Esophagus mucosa (tissue), 1 donor: ENCODE measurements around the gene FBXW7. TPM values are rescaled to one million over a fixed set of nuclear protein-coding genes. Genes with fewer than 3 reads are reported as not detected.

Experiments used
- ATAC-seq: fragments of 200-7000 bp; cut with Tn5 transposase; one replicate; pipeline ENCODE4 v1.9.1; 2020
- total RNA-seq: library from RNA; stranded (reverse); gene quantifications from one replicate; pipeline ENCODE4 v1.2.4, GENCODE V29; 2023
- donor health status: DM: yes; HTN: yes; CAD: no.

The FBXW7 gene
- total RNA-seq, 1 donor from 2014 or later: 29.5 TPM

DNA sequence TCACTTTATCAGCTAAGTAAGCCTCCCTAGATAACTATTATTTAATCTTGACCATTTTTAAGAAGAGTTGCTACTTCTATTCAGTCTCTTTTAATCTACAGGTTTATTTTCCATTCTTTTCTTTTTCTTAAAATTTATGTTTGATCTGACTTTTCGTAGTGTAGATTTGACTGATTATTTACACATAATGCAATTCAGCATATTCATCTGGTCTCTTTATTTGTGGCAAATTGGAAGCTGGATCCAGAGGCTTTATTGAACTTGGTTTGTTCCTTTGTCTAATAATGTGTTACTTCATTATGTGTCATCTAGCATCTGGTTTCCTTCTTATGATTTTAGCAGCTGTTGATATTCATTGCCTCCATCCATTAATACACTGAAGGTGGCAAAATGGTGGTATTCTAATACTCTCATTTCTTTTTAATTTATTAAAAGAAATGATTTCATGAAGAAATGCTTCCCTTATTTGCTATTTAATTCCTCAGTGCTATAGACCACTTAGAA, 113.0 kb downstream of the FBXW7 start:
- no peak for ATAC-seq

DNA sequence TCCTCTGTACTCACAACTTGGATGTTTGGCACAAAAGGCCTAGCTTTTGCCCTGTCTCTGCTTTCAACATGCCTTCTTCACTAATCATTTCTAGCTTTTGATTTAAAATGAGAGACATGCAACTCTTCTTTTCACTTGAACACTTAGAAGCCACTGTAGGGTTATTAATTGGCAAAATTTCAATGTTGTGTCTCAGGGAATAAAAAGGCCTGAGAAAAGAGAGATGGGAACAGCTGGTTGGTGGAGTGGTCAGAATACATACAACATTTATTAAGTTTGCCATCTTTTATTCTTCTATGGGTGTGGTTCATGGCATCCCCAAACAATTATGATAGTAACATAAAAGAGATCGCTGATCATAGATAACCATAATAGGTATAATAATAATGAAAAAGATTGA, 114.3 kb downstream of the FBXW7 start:
- ATAC-seq: no peak

DNA sequence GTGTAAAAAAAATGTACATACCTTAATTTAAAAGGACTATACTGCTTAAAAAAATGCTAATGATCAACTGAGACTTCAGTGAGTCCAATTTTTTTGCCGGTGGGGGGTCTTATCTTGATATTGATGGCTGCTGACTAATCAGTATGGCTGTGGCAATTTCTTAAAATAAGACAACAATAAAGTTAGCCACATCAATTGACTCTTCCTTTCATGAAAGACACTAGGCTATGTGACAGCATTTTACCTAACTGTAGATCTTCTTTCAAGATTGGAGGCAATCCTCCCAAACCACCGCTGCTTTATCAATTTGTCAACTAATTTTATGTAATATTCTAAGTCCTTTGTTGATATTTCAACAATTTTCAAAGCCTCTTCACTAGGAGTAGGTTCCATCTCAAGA, 116.1 kb downstream of the FBXW7 start:
- no peak for ATAC-seq

DNA sequence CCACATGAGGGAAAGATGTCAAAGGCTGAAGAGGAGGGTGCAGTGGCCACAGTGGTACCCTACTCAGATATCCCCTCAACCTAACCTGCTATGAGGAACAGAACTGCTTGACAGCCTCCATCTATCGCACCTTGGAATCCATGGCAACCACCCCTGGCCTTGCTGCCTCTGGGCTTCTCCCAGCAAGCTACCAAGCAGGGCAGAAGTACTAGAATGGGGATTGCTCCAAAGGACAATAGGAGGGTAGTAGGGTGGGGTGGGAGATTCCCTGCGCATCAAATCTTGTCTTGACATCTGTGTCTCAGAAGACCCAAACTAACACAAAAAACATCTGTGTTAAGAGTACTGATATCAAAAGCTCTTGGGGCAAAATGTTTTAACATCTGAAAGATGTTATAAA, 118.2 kb downstream of the FBXW7 start:
- no peak for ATAC-seq

DNA sequence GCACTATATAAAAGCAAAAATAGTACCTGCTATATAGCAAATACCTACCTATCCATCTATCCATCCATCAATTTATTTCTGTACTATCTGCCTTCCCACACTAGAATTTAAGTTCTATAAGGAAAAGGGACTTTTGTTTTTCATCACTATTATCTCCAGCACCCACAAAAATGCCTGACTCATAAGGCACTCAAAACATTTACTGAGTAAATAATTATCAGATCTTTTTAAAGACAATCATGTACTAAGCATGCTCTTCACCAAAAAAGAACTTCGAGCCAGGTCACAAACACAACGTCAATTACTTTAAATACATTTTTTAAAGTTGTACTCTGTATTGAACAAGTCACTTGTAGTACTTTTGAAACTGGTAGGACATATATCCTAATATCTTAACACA, 119.9 kb downstream of the FBXW7 start:
- no peak for ATAC-seq

DNA sequence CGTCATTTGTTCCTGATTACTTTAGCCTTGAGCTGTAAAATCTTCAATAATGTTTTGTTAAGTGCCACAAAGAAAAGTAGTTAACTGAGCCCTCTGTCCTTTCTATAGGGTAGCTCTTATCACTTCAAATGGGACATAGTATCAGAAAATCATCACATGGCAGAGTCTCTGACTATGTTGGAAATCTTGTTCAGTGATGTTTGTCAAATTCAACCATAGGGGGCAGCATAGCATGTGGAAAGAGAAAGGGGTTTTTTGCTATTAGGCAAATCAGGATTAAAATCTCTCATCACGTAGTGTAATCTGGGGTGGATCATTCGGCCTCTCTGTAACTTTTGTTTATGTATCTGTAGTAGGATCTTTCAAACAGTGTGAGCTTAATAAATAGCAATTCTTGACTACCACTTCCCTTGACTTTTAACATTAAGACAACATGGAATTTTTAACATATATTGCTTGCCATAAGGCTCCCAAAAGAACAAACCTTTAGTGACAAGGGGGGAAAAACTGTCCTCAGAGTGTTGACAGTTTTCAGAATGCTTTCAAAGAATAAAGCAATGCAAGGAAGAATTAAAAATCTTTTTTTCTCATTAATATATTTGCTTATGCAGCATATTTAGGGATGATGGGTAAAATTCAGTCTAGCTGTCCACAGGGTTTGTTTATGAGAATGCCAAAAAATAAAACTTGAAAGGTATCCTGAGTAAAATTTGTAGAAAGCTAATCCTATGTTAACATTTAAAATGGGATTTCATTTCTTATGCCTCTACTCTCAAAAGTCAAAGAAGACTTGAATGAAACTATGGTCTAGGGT, 127.2 kb downstream of the FBXW7 start:
- peak; percentile 51 for ATAC-seq

DNA sequence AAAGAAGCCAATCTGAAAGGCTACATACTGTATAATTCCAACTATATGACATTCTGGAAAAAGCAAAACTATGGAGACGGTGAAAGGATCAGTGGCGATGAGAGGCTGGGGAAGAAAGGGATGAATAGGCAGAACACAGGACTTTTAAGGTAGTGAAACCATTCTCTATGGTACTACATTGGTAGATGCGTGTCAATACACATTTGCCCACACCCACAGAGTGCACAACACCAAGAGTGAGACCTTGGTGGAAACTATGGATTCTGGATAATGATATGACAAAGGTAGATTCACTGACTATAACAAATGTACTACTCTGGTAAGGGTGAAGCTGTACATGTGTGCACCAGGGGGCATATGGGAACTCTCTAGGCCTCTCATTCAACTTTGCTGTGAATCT, 134.5 kb downstream of the FBXW7 start:
- ATAC-seq: no peak

DNA sequence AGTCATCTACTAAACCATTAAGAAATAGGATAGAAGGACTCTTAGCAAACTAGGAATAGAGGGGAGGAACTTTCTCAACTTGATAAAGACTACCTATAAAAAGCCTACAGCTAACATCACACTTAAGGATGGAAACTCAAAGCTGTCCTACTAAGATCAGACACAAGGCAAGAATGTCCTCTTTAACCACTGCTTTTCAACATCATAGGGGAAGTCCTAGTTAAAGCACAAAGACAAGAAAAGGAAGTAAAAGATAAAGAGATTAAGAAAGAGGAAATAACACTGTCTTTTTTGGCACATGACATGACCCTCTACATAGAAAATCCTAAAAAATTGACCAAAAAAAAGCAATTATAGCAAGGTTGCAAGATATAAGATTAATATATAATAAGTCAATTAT, 136.6 kb downstream of the FBXW7 start:
- no peak for ATAC-seq

DNA sequence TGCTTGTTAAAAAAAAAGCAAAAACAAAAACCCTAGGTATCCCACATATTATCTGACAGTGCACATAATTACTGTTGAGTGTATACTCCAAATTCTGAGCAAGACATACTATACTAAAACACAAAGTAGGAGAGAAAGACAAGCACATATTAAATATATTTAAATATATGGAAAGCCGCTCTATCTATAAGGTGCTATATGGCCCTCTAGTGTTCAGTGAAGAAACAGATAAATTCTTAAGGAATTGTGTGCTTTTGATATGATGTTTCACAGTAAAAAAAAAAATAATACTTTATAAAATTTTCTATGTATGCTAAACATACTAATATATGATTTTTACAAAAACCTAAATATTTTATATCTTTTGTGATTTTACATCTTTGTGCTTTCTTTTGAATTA, 137.8 kb downstream of the FBXW7 start:
- no peak for ATAC-seq

DNA sequence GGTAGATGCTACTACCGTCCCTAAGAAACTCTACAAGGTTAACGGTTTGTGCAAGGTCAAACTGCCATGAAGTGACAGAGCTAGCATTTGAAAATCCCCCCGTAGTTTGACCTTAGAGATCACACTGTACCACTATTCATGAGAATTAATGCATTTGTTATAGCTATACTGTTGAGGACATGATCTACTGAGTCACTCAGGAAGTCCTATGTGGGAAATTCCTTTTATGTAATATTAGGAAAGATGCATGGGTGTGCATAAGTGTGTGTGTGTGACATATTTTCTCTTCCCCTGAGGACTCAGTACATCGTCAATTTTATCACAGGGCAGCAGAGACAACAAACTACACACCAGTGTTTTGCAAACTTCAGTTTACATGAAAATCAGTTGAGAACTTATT, 141.1 kb downstream of the FBXW7 start:
- no peak for ATAC-seq

DNA sequence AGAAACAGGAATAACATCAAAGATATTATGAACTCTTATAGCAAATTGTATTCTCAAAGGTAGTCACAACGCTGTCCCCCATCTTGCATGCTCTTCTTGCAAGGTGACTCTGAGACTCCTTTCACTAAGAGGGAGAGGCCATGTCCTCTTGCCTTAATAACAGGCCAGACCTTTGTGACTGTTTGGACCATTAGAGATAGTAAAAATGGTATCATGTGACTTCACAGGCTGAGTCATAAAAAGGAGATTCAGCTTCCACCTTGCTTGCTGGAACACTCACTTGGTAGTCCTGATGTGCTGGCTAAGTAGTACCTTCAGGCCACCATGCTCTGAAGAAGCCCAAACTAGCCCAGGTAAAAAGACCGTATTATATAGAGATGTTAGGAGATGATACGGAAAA, 143.8 kb downstream of the FBXW7 start:
- ATAC-seq: no peak

DNA sequence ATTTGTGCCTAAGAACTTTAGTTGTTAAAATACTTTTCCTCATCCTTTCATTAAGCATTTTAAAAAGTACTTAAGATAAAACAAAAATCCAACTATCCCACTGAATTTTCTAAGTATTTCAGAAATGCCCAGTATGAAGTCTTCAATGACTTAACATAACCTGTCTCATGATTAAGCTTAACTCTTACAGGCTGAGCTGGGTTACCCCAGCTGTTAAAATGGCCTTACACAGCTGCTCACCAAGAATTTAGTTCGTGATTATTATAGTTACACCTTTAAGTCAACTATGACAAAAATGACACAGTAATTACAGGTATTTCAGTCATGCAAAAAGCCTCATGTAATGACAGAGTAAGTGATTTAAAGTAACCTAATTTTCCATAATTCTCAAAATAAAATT, 145.7 kb downstream of the FBXW7 start:
- no peak for ATAC-seq

DNA sequence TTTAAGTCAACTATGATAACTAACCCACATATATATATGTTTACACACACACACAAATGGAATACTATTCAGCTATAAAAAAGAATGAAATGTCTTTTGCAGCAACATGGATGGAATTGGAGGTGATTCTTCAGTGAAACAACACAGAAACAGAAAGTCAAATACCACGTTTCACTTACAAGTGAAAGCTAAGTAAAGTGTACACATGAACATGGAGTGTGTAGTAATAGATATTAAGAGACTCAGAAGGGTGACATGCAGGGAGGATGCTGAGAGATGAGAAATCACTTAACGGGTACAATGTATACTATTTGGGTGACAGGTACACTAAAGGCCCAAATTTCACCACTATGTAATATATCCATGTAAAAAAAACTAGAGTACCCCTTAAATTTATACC, 146.5 kb downstream of the FBXW7 start:
- no peak for ATAC-seq

DNA sequence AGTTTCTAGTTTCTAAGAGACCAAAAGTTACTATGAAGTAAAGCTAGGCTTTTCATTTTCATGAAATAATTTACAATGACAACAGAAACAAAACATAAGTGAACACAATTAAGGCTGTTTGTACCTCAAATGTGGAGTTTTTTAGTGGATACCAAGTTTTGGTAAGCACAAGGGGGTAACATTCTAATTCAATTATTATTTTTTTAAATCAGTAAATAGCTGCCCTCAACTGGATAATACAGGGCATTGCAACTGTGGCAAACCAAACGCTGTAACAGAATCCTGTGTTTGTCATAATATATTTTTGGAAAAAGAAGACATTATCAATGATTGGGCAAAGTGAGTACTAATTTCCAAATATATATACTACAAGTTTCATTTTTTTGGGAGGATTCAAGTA, 150.3 kb downstream of the FBXW7 start:
- ATAC-seq: no peak

DNA sequence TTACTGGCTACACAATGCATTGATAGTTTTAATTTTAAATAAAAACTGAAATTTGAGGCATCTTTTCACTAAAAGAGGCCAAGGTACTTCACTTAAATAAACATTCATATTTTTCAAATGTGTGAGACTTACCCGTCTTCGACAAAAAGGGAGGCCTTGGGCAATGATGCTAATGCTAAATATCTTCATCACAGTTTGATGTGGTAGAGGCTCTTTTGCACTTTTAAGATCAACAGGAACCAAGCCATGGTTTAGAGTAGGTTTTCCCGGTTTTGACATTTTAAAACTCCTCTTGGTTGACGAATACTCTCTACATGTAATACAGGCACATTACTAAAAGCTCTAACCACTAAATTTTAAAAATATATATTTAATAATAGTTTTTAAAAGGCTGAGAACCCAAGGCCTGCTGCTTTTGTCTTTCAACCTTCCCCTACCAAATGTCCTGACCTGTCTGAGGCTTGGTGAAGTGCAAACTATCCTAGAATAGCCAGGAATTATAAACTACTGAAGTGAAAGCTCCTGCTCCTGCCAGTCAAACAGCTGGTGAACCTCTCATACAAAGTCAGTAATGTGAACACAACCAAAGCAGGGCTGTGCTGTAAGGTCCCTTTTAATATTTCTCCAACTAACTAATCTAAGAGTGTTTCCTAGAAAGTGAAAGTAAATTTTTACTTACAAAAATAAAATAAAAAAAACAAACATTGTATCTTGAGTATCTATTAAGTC, 153.7 kb downstream of the FBXW7 start:
- ATAC-seq: no peak

DNA sequence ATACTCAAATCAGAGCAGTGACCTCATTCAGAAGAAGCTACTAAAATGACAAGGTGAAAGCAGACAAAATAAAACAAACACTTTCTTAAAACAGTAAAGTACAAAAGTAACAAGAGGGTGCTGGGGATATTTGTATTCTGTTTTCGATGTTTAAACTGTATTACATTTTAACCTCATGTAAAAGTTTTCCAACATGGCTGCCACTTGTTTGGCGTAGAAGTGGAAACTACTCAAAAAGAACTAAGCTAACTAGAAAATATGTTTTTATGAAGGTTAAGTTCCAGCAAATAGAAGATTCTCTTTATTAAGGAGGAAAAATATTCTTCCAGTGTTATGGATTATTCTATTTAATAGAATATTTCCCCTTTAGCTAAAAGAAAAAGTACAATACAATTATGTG, 155.0 kb downstream of the FBXW7 start:
- no peak for ATAC-seq

DNA sequence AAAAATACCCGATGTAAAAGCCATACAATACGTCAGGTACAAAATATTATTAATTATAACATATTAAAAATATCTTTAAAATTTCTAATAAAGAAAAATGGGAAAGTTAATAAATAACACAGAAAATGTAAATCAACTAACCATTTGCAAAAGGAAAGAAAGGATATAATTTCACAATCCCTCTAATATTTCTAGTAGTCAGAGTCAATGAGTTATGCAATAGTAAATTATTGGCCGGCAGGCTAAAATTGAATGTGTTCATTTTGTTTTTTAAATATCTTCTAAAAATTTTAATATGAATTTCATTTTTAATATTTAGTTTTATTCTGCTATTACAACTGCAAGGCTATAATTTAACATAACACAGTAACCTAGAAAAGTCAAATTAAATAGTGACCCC, 155.7 kb downstream of the FBXW7 start:
- no peak for ATAC-seq

DNA sequence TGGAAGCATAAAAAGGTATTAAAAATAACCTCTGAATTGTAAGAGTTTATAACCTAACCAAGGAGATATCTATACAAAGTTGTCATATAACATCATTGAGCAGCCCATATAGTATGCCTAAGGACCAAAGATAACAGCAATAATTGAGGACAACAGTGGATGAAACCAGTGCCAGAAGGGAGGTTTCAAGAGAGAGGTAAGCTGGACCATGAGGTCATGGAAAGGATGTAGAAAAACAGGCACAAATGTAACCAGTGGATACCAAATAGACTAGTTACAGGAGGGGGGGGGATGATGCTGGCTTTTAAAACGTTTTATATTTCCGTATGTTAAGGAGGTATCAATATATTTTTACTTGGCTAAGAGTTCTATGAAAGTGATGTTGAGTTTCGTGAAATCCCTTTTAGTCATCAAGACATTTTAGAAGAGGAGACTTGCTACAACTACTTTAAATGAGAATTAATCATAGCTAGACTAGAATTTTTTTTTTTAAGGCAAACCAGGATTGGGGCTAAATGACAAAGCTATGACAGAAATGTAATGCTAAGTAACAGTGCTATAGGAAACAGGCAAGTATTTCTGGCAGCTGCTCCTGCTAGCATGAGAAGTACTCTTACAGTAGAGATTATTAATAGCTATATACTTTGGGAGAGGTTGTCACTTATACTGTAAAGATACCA, 161.1 kb downstream of the FBXW7 start:
- ATAC-seq: no peak

DNA sequence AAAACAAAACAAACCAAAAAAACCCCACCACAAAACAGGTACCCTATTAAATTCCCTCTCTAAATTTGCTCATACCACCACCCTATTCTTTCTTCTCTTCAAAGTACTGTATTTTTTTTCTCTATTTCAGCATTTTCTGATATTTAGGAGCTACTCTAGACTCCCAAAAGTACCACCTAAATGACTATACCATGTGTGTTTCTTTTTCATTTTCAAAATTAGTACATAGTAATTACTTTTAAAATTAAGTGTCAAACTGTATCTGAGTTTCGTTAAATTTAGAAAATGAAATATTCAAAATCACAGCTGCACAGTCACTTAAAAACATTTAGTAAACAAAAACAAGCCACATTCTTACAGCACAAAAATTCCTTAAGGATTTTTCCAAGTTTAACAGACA, 161.7 kb downstream of the FBXW7 start:
- no peak for ATAC-seq

DNA sequence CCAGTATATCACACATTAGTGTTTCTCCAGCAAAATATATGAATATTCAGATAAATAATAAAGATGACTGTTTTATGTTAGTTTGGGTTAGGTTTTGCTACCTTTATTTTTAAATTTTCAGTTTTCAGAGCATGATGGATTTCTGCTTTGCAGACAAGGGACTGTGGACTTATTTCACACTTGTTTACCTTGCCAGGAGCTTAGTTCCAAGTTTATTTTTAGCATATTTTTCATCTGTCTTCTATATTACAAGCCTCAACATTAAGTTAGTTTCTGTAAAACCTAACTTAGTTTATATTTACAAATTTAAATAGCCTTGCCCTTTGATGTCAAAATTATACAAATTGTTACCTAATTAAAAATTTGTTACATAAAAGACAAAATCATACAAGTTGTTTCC, 163.4 kb downstream of the FBXW7 start:
- no peak for ATAC-seq

DNA sequence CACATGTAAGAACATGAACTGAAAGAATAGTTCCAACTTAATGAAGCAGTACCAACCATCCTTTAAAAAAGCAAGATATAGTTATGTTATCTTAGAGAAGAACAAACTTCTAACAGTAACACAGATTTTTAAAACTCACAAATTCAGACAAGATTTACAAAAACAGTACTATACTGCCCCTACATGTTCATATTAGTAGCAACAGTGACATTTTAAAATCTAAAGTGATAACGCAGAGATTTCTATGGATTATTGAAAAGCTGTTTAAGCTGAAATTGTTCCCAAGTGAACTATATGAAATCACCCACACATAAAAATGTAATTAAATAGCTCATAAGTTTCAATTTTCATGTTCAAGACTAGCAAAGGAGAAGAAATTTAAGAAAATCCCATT, 166.0 kb downstream of the FBXW7 start:
- ATAC-seq: no peak

DNA sequence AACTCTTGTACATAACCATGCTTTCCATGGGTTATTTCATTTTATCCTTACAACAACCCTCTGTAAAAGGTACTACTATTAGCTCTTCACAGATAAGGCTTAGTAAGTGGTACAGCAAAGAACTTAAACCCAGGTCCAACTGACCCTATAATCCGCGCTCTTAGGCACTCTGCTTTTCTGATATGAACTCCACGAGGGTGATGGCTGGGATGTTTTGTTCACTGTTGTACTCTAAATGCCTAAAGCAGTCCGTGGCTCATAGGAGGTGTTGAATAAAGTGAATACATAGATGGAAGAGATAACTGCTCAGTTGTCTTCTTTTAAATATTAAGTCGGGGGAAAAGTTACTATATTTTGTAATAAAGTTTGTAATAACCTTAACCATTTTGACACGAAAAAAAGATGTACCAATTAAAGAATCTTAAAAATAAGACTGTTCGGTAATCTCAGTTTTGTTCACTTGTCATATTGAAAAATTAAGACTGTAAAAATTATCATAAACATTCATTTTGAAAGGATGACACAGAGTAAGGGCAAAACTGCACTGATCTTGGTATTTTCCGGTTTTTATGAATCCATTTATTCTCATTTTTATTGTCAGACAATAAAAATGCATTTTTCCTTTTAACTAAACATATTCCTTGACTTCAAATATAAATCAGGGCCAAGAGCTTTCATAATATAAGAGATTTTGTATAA, 166.5 kb downstream of the FBXW7 start:
- no peak for ATAC-seq

DNA sequence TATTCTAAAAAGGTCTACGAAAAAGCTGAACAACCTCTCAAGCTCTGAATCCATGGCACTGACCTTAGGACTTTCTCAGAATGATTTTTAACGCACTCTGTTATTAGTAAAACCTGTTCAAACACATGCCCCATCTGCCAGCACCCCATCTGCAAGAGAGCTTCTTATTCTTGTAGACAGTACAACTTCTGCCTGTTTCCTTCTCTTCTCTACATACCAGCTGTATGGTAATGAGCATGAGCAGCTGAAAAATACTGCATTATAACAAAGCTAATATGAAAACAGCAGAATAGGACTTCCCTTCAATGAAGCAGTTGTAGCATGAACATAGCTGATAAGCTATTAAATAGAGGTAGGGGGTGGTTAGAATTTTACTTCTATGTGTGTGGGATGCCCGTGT, 167.9 kb downstream of the FBXW7 start:
- no peak for ATAC-seq
